Suprapubic skin (tissue), 4 donors: ENCODE data around the gene SLC25A13. TPM values are rescaled to one million over a fixed set of nuclear protein-coding genes. Genes with fewer than 3 reads are reported as not detected.

ENCODE experiments used
- DNase-seq, 2 donors: peaks; one replicate each; pipeline ENCODE4 v3.0.0-alpha.2; 2019; ENCODE audit warnings: low spot score in 2 of 2
- H3K27ac ChIP-seq: fragments of 200-600 bp; sonication (generic); one replicate; pipeline ENCODE4 v1.5.1; 2019
- H3K27me3 ChIP-seq: fragments of 200-600 bp; sonication (generic); one replicate; pipeline ENCODE4 v1.5.1; 2019
- H3K36me3 ChIP-seq: fragments of 200-600 bp; sonication (generic); one replicate; pipeline ENCODE4 v1.5.1; 2019
- H3K4me1 ChIP-seq: fragments of 200-600 bp; sonication (generic); one replicate; pipeline ENCODE4 v1.5.1; 2019
- H3K4me3 ChIP-seq: fragments of 200-600 bp; sonication (generic); one replicate; pipeline ENCODE4 v1.5.1; 2019; ENCODE audit warnings: mild to moderate bottlenecking
- H3K9me3 ChIP-seq: fragments of 200-600 bp; sonication (generic); one replicate; pipeline ENCODE4 v1.5.1; 2019
- EP300 ChIP-seq: sonication (generic); formaldehyde crosslinking; IDR thresholded peaks from one replicate; pipeline ENCODE4 v1.6.1; 2017; ENCODE audit warnings: antibody characterized with exemption
- POLR2A ChIP-seq, 2 donors: fragments of 450-650 bp; IDR thresholded peaks; one replicate each; pipeline ENCODE4 v1.6.1; 2017; ENCODE audit warnings: antibody characterized with exemption in 2 of 2, mild to moderate bottlenecking in 2 of 2, moderate library complexity in 2 of 2
- POLR2AphosphoS5 ChIP-seq, 3 donors: sonication (generic); formaldehyde crosslinking; IDR thresholded peaks; one replicate each; pipeline ENCODE4 v1.6.1; 2017; ENCODE audit warnings: antibody characterized with exemption in 3 of 3
- WGBS: methylation state at CpG from one replicate; pipeline ENCODE4 v1.1.5; 2018; 5-methylcytosine and 5-hydroxymethylcytosine counted together
- total RNA-seq, 4 donors: library from RNA; depleted of rRNA; stranded (reverse); fragments of >200 nt; gene quantifications; one replicate each; pipeline ENCODE4 v1.1.0, GENCODE V29; 2016
- TF ChIP-seq, protein P1 (sequence below), 2 donors: fragments of 200-600 bp in 1 of 2; fragments of 450-650 bp in 1 of 2; sonication (generic) in 1 of 2; IDR thresholded peaks; one replicate each; pipeline ENCODE4 v1.5.1; 2016 to 2019; ENCODE audit warnings: antibody characterized with exemption in 2 of 2, mild to moderate bottlenecking in 1 of 2, moderate library complexity in 1 of 2

Gene SLC25A13
- total RNA-seq, 4 donors from 2014 or later = 35.6 to 55.8 (median 42.5) TPM

DNA sequence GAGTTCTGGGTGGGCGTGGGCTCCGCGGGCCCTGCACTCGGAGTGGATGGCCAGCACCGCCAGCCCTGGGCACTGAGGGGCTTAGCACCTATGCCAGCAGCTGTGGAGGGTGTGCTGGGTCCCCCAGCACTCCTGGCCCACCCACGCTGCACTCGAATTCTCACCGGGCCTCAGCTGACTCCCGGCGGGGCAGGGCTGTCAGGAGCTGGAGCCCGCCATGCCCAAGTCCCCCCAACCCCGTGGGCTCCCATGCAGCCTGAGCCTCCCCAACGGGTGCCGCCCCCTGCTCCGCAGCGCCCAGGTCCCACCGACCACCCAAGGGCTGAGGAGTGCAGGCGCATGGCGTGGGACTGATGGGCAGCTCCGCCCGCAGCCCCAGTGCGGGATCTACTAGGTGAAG, 93.1 kb downstream of the SLC25A13 start:
- peaks cover 13% of the 10 kb centered on the region for H3K36me3 ChIP-seq
- WGBS = 97% methylated on average over 6 of the region's 22 CpGs
- H3K27ac ChIP-seq = no peak overlapping the region
- no peaks in the 10 kb centered on the region for H3K27me3 ChIP-seq
- TF ChIP-seq, protein P1, sequence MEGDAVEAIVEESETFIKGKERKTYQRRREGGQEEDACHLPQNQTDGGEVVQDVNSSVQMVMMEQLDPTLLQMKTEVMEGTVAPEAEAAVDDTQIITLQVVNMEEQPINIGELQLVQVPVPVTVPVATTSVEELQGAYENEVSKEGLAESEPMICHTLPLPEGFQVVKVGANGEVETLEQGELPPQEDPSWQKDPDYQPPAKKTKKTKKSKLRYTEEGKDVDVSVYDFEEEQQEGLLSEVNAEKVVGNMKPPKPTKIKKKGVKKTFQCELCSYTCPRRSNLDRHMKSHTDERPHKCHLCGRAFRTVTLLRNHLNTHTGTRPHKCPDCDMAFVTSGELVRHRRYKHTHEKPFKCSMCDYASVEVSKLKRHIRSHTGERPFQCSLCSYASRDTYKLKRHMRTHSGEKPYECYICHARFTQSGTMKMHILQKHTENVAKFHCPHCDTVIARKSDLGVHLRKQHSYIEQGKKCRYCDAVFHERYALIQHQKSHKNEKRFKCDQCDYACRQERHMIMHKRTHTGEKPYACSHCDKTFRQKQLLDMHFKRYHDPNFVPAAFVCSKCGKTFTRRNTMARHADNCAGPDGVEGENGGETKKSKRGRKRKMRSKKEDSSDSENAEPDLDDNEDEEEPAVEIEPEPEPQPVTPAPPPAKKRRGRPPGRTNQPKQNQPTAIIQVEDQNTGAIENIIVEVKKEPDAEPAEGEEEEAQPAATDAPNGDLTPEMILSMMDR (IDR thresholded peaks at IDR 0.05) = no peak
- TF ChIP-seq EP300 (no peak), POLR2AphosphoS5 (IDR thresholded peaks at IDR 0.05) (no peak), POLR2A (IDR thresholded peaks at IDR 0.05) (no peak)
- H3K4me3 ChIP-seq = no peak overlapping the region
- no peak for DNase-seq
- H3K9me3 ChIP-seq = no peaks in the 10 kb centered on the region
- H3K4me1 ChIP-seq = no peaks in the 10 kb centered on the region

DNA sequence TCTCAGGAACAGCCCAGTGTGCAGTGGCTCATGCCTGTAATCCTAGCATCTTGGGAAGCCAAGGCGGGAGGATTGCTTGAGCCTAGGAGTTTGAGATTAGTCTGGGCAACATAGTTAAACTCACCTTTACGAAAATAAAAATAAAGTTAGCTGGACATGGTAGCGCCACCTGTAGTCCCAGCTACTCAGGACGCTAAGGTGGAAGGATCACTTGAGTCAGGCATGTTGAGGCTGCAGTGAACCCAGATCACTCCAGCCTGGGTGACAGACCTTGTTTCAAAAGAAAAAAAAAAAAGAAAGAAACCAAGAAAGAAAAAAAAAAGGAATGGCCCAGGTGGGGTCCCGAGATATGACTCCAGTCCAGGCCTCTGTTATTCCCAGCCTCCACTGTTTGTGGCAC, 96.6 kb downstream of the SLC25A13 start:
- peaks cover 13% of the 10 kb centered on the region for H3K36me3 ChIP-seq

DNA sequence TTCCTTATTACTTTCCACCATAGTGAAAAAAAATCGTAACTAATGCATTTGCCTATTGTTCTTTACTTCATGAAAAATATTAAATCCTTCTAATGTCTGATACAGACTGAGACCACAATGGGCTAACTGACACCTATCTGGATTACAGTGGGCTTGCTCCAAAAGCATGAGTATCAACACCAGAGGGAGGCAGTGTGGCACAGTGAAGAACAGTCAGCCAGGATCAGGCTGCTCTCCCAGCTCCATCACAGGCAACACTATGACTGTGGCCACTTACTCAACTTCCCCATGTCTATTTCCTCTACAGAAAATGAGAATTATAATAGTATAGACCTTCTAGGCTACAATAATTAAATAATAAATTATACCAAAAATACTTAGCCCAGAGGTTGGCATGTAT, 97.2 kb downstream of the SLC25A13 start:
- WGBS = 100% methylated on average over 1 of the region's 1 CpG
- DNase-seq = no peak
- no peak overlapping the region for H3K4me3 ChIP-seq
- no peak overlapping the region for H3K27ac ChIP-seq
- no peaks in the 10 kb centered on the region for H3K27me3 ChIP-seq
- no peaks in the 10 kb centered on the region for H3K9me3 ChIP-seq
- H3K36me3 ChIP-seq = peaks cover 13% of the 10 kb centered on the region
- TF ChIP-seq, protein P1 (IDR thresholded peaks at IDR 0.05) = no peak
- TF ChIP-seq POLR2A (IDR thresholded peaks at IDR 0.05) = no peak
- TF ChIP-seq EP300 = no peak
- H3K4me1 ChIP-seq = peaks cover 13% of the 10 kb centered on the region

More for the DNA sequence above, 96.6 kb downstream of the SLC25A13 start:
- H3K4me1 ChIP-seq = peaks cover 7% of the 10 kb centered on the region
- TF ChIP-seq POLR2AphosphoS5 (IDR thresholded peaks at IDR 0.05) (no peak), EP300 (no peak), POLR2A (IDR thresholded peaks at IDR 0.05) (no peak)
- TF ChIP-seq, protein P1 (IDR thresholded peaks at IDR 0.05) = no peak
- H3K27me3 ChIP-seq = no peaks in the 10 kb centered on the region
- H3K9me3 ChIP-seq = no peaks in the 10 kb centered on the region
- 97% methylated on average over 5 of the region's 5 CpGs for WGBS
- no peak overlapping the region for H3K27ac ChIP-seq
- no peak for DNase-seq
- H3K4me3 ChIP-seq = no peak overlapping the region

DNA sequence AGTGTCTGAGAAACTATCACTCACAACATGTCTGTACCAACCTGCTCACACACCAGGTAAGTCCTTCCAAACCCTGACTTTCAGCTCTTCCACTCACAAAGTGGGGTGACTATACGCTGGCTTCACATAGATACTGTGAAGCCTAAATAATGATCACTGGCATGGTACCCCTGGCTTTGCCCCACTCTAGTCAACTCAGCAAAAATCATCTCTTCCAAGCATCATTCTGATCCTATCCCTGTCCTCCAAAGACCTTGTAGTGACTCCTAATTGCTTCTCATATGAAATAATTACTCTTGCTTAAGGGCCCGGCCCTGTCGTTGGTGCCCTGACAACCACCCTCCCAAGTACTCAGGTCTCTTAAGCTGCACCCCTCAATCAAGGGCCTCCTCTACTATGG, 97.8 kb downstream of the SLC25A13 start:
- H3K36me3 ChIP-seq = peaks cover 8% of the 10 kb centered on the region
- WGBS = 85% methylated on average over 3 of the region's 3 CpGs
- TF ChIP-seq POLR2A (IDR thresholded peaks at IDR 0.05) (no peak), EP300 (no peak)

DNA sequence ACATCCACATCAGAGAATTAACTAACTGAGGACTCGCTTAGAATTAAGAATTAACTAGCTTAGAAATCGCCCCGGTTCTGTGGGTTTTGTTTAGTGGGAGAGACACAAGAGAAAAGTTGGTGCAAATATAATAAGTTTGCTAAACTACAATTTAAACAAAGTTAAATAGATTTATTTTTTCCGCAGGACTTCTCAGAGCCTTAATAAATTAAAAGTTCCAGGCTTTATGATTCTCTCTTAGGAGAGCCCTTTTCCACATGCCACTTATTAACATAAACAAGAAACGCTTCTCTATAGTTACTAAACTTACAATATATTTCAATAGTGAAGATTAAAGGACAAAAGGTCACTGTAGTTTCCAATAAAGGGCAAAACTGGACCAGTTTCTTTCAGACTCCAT, 100.0 kb downstream of the SLC25A13 start:
- peaks cover 23% of the 10 kb centered on the region for H3K4me1 ChIP-seq
- WGBS = 98% methylated on average over 5 of the region's 5 CpGs
- no peak for DNase-seq
- H3K27ac ChIP-seq = no peak overlapping the region
- H3K27me3 ChIP-seq = no peaks in the 10 kb centered on the region
- H3K9me3 ChIP-seq = no peaks in the 10 kb centered on the region
- no peaks in the 10 kb centered on the region for H3K36me3 ChIP-seq
- TF ChIP-seq, protein P1 (IDR thresholded peaks at IDR 0.05) = no peak
- no peak for TF ChIP-seq EP300
- TF ChIP-seq POLR2A (IDR thresholded peaks at IDR 0.05) = no peak
- TF ChIP-seq POLR2AphosphoS5 (IDR thresholded peaks at IDR 0.05) = no peak
- no peak overlapping the region for H3K4me3 ChIP-seq

More for the DNA sequence above, 97.8 kb downstream of the SLC25A13 start:
- Histone ChIP-seq H3K27me3 (no peaks in the 10 kb centered on the region), H3K4me1 (peaks cover 18% of the 10 kb centered on the region), H3K4me3 (no peak overlapping the region), H3K27ac (no peak overlapping the region), H3K9me3 (no peaks in the 10 kb centered on the region)
- no peak for DNase-seq
